Measurements from ENCODE around the gene EFCAB6.

EFCAB6 gene

GRCh38 chr22:43566021-43566420 is 246.1 kb downstream of the EFCAB6 start:
- DNase-seq, result no peak

- DNase-seq, result no peak
Measured at GRCh38 chr22:43564859-43565258, 247.2 kb downstream of the EFCAB6 start.

GRCh38 chr22:43563571-43563970 is 248.5 kb downstream of the EFCAB6 start:
- DNase-seq, result no peak

GRCh38 chr22:43562843-43563242 is 249.3 kb downstream of the EFCAB6 start:
- DNase-seq, result no peak

GRCh38 chr22:43561415-43562178 is 250.5 kb downstream of the EFCAB6 start:
- DNase-seq, result no peak

GRCh38 chr22:43560651-43561050 is 251.5 kb downstream of the EFCAB6 start:
- no peak for DNase-seq

GRCh38 chr22:43555561-43556515 is 256.3 kb downstream of the EFCAB6 start:
- no peak for DNase-seq

- no peak for DNase-seq
Measured at GRCh38 chr22:43554694-43555365, 257.3 kb downstream of the EFCAB6 start.

- no peak for DNase-seq
Measured at GRCh38 chr22:43554259-43554636, 257.9 kb downstream of the EFCAB6 start.

GRCh38 chr22:43553451-43554258 is 258.4 kb downstream of the EFCAB6 start:
- DNase-seq, result no peak

GRCh38 chr22:43550672-43551071 is 261.4 kb downstream of the EFCAB6 start:
- no peak for DNase-seq

GRCh38 chr22:43550024-43550620 is 262.0 kb downstream of the EFCAB6 start:
- DNase-seq, result no peak

GRCh38 chr22:43546186-43546585 is 265.9 kb downstream of the EFCAB6 start:
- no peak for DNase-seq

GRCh38 chr22:43544289-43544673 is 267.8 kb downstream of the EFCAB6 start:
- no peak for DNase-seq

GRCh38 chr22:43543522-43544288 is 268.4 kb downstream of the EFCAB6 start:
- no peak for DNase-seq

- DNase-seq, result no peak
Measured at GRCh38 chr22:43542681-43543521, 269.2 kb downstream of the EFCAB6 start.

- no peak for DNase-seq
Measured at GRCh38 chr22:43541462-43542407, 270.4 kb downstream of the EFCAB6 start.

- no peak for DNase-seq
Measured at GRCh38 chr22:43541022-43541421, 271.1 kb downstream of the EFCAB6 start.

- peak; percentile 31 for DNase-seq
Measured at GRCh38 chr22:43540529-43540923, 271.6 kb downstream of the EFCAB6 start.
